SK-N-SH treated with all-trans-retinoic acid at 6 μM for 48 hours (cell line): Measurements from ENCODE around the gene BAX.
"Not testable (repeated sequence)": the region's sequence is repeated elsewhere in the genome, so short reads cannot be mapped to it uniquely, and the experiment has no call there.

Experiments used
- ATAC-seq: fragments of 200-7000 bp; cut with Tn5 transposase; 3 replicates; pipeline ENCODE4 v1.9.1; 2020; ENCODE audit warnings: mild to moderate bottlenecking, moderate library complexity
- ARNTL ChIP-seq: fragments of 450-650 bp; formaldehyde crosslinking; IDR thresholded peaks from 2 replicates; pipeline ENCODE4 v1.5.0; 2020; ENCODE audit warnings: low read depth, mild to moderate bottlenecking, moderate library complexity, borderline replicate concordance
- ESRRG ChIP-seq: fragments of 250-450 bp; sonication (Bioruptor Pico); IDR thresholded peaks from 2 replicates; pipeline ENCODE4 v1.6.1; 2021; ENCODE audit warnings: mild to moderate bottlenecking
- GLIS3 ChIP-seq: fragments of 250-450 bp; sonication (Bioruptor Pico); IDR thresholded peaks from 2 replicates; pipeline ENCODE4 v1.5.0; 2020; ENCODE audit warnings: mild to moderate bottlenecking, moderate library complexity
- ISL1 ChIP-seq: fragments of 250-450 bp; sonication (Bioruptor Pico); IDR thresholded peaks from 2 replicates; pipeline ENCODE4 v2.1.2; 2022; ENCODE audit warnings: mild to moderate bottlenecking, moderate library complexity
- OSR1 ChIP-seq: fragments of 250-450 bp; sonication (Bioruptor Pico); IDR thresholded peaks from 2 replicates; pipeline ENCODE4 v1.8.0; 2022; ENCODE audit warnings: moderate library complexity, mild to moderate bottlenecking, inconsistent platforms
- PATZ1 ChIP-seq: fragments of 250-450 bp; sonication (Bioruptor Pico); IDR thresholded peaks from 2 replicates; pipeline ENCODE4 v1.8.0; 2020; ENCODE audit warnings: mild to moderate bottlenecking, moderate library complexity, borderline replicate concordance
- PPARA ChIP-seq: fragments of 250-450 bp; sonication (Bioruptor Pico); IDR thresholded peaks from 2 replicates; pipeline ENCODE4 v1.5.0; 2020; ENCODE audit warnings: mild to moderate bottlenecking, borderline replicate concordance
- SNAI2 ChIP-seq: fragments of 250-450 bp; sonication (Bioruptor Pico); IDR thresholded peaks from 2 replicates; pipeline ENCODE4 v1.5.0; 2020; ENCODE audit warnings: mild to moderate bottlenecking, moderate library complexity
- TOX ChIP-seq: fragments of 250-450 bp; sonication (Bioruptor Pico); IDR thresholded peaks from 2 replicates; pipeline ENCODE4 v1.8.0; 2021; ENCODE audit warnings: mild to moderate bottlenecking, moderate library complexity, borderline replicate concordance
- ZC3H10 ChIP-seq: fragments of 250-450 bp; sonication (Bioruptor Pico); IDR thresholded peaks from 2 replicates; pipeline ENCODE4 v1.5.1; 2021; ENCODE audit warnings: mild to moderate bottlenecking, moderate library complexity
- ZFP3 ChIP-seq: fragments of 250-450 bp; sonication (Bioruptor Pico); IDR thresholded peaks from 2 replicates; pipeline ENCODE4 v1.5.0; 2020; ENCODE audit warnings: mild to moderate bottlenecking, moderate library complexity
- ZNF565 ChIP-seq: fragments of 450-650 bp; formaldehyde crosslinking; conservative IDR thresholded peaks from 2 replicates; pipeline ENCODE4 v1.5.0; 2020; ENCODE audit warnings: low read depth, mild to moderate bottlenecking, moderate library complexity
- ZNF70 ChIP-seq: fragments of 450-650 bp; formaldehyde crosslinking; IDR thresholded peaks from 2 replicates; pipeline ENCODE4 v1.5.0; 2020; ENCODE audit warnings: mild to moderate bottlenecking, moderate library complexity
- ZNF8 ChIP-seq: fragments of 450-650 bp; formaldehyde crosslinking; IDR thresholded peaks from 2 replicates; pipeline ENCODE4 v1.5.0; 2020; ENCODE audit warnings: mild to moderate bottlenecking, moderate library complexity
- TF ChIP-seq, protein P1 (sequence below): fragments of 250-450 bp; sonication (Bioruptor Pico); IDR thresholded peaks from 2 replicates; pipeline ENCODE4 v1.5.1; 2020; ENCODE audit warnings: low read depth, mild to moderate bottlenecking, moderate library complexity
- TF ChIP-seq, protein P2 (sequence below): fragments of 250-450 bp; sonication (Bioruptor Pico); IDR thresholded peaks from 2 replicates; pipeline ENCODE4 v1.5.0; 2020; ENCODE audit warnings: mild to moderate bottlenecking, moderate library complexity
- TF ChIP-seq, protein P3 (sequence below): fragments of 250-450 bp; sonication (Bioruptor Pico); IDR thresholded peaks from 2 replicates; pipeline ENCODE4 v1.5.1; 2021; ENCODE audit warnings: mild to moderate bottlenecking, moderate library complexity
- TF ChIP-seq, protein P4 (sequence below): fragments of 250-450 bp; sonication (Bioruptor Pico); IDR thresholded peaks from 2 replicates; pipeline ENCODE4 v1.8.0; 2021; ENCODE audit warnings: low read depth, mild to moderate bottlenecking, moderate library complexity, borderline replicate concordance

BAX gene

GRCh38 chr19:48915757-48916156 is 38.9 kb upstream of the BAX start:
- no peak for ATAC-seq
- no peak for TF ChIP-seq ESRRG (CRISPR knock-in tag)

DNA sequence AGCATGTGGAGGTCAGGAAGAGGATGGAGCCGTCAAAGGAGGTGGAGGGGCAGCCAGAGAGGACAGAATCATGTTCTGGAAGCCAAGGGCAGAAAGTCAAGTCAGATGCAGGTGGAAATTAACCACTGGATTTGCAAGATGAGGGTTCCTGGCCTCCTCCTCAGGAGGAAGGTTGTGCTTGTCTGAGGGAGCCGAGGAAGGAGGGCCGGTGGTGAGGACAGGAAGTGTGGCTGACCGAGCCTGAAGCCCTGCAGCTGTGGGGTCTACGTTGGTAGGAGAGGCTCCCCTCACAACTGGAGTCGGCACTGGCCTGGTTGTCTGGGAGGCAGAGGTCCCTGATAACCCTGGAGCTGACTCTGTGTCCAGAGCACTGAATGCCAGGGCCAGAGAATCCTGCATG is 36.6 kb upstream of the BAX start:
- TF ChIP-seq, protein P1, sequence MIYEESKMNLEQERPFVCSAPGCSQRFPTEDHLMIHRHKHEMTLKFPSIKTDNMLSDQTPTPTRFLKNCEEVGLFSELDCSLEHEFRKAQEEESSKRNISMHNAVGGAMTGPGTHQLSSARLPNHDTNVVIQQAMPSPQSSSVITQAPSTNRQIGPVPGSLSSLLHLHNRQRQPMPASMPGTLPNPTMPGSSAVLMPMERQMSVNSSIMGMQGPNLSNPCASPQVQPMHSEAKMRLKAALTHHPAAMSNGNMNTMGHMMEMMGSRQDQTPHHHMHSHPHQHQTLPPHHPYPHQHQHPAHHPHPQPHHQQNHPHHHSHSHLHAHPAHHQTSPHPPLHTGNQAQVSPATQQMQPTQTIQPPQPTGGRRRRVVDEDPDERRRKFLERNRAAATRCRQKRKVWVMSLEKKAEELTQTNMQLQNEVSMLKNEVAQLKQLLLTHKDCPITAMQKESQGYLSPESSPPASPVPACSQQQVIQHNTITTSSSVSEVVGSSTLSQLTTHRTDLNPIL (CRISPR knock-in tag), result no peak
- no peak for TF ChIP-seq ZNF8 (CRISPR knock-in tag)
- no peak for TF ChIP-seq ZNF70 (CRISPR knock-in tag)
- TF ChIP-seq ZFP3 (CRISPR knock-in tag), result no peak
- TF ChIP-seq PPARA (CRISPR knock-in tag), result no peak
- TF ChIP-seq ZC3H10 (CRISPR knock-in tag), result no peak
- TF ChIP-seq ESRRG (CRISPR knock-in tag), result no peak
- no peak for TF ChIP-seq ZNF565 (CRISPR knock-in tag)
- no peak for TF ChIP-seq TOX
- TF ChIP-seq, protein P2, sequence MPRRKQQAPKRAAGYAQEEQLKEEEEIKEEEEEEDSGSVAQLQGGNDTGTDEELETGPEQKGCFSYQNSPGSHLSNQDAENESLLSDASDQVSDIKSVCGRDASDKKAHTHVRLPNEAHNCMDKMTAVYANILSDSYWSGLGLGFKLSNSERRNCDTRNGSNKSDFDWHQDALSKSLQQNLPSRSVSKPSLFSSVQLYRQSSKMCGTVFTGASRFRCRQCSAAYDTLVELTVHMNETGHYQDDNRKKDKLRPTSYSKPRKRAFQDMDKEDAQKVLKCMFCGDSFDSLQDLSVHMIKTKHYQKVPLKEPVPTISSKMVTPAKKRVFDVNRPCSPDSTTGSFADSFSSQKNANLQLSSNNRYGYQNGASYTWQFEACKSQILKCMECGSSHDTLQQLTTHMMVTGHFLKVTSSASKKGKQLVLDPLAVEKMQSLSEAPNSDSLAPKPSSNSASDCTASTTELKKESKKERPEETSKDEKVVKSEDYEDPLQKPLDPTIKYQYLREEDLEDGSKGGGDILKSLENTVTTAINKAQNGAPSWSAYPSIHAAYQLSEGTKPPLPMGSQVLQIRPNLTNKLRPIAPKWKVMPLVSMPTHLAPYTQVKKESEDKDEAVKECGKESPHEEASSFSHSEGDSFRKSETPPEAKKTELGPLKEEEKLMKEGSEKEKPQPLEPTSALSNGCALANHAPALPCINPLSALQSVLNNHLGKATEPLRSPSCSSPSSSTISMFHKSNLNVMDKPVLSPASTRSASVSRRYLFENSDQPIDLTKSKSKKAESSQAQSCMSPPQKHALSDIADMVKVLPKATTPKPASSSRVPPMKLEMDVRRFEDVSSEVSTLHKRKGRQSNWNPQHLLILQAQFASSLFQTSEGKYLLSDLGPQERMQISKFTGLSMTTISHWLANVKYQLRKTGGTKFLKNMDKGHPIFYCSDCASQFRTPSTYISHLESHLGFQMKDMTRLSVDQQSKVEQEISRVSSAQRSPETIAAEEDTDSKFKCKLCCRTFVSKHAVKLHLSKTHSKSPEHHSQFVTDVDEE (CRISPR knock-in tag), result no peak
- TF ChIP-seq, protein P3, sequence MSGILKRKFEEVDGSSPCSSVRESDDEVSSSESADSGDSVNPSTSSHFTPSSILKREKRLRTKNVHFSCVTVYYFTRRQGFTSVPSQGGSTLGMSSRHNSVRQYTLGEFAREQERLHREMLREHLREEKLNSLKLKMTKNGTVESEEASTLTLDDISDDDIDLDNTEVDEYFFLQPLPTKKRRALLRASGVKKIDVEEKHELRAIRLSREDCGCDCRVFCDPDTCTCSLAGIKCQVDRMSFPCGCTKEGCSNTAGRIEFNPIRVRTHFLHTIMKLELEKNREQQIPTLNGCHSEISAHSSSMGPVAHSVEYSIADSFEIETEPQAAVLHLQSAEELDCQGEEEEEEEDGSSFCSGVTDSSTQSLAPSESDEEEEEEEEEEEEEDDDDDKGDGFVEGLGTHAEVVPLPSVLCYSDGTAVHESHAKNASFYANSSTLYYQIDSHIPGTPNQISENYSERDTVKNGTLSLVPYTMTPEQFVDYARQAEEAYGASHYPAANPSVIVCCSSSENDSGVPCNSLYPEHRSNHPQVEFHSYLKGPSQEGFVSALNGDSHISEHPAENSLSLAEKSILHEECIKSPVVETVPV (CRISPR knock-in tag), result no peak
- TF ChIP-seq PATZ1, result no peak
- TF ChIP-seq ARNTL (CRISPR knock-in tag), result no peak
- no peak for TF ChIP-seq GLIS3 (CRISPR knock-in tag)
- no peak for ATAC-seq

DNA sequence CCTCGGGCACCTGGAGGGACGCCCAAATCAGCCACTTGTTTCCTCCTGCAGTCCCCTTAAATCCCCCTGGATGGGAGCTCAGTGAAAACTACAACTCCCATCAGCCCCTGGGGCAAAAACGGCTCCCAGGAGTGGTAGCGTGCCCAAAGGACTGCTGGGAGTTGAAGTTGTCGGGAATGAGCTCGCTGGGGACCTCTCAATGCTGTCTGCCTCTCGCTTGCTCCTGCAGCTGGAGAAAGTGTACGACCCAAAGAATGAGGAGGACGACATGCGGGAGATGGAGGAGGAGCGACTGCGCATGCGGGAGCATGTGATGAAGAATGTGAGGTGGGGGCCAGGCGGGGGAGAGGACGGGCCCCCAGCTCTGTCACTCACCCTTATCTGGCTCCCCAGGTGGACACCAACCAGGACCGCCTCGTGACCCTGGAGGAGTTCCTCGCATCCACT is 35.9 kb upstream of the BAX start:
- TF ChIP-seq TOX (no peak), ZFP3 (CRISPR knock-in tag) (no peak), SNAI2 (no peak), ISL1 (no peak), OSR1 (CRISPR knock-in tag) (no peak), ZNF565 (CRISPR knock-in tag) (no peak), ARNTL (CRISPR knock-in tag) (no peak), ZNF70 (CRISPR knock-in tag) (no peak), GLIS3 (CRISPR knock-in tag) (no peak)
- peak; percentile 80 for ATAC-seq

DNA sequence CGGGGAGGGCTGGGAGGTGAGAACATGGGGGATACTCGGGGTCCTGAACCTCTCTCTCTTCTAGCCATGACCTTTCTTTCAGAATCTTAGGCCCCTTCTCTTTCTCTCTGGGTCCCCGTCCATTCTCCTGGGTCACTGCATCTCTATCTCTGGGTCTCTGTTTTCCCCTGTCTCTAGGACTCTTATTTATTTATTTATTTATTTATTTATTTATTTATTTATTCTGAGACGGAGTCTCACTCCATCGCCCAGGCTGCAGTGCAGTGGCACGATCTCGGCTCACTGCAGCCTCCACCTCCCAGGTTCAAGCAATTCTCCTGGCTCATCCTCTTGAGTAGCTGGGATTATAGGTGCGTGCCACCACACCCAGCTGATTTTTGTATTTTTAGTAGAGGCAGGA is 35.4 kb upstream of the BAX start:
- not testable (repeated sequence) for ATAC-seq

- ATAC-seq, result no peak
- no peak for TF ChIP-seq PATZ1
- TF ChIP-seq OSR1 (CRISPR knock-in tag), result no peak
- TF ChIP-seq, protein P2 (CRISPR knock-in tag), result no peak
- TF ChIP-seq, protein P3 (CRISPR knock-in tag), result no peak
- no peak for TF ChIP-seq ARNTL (CRISPR knock-in tag)
- TF ChIP-seq, protein P4, sequence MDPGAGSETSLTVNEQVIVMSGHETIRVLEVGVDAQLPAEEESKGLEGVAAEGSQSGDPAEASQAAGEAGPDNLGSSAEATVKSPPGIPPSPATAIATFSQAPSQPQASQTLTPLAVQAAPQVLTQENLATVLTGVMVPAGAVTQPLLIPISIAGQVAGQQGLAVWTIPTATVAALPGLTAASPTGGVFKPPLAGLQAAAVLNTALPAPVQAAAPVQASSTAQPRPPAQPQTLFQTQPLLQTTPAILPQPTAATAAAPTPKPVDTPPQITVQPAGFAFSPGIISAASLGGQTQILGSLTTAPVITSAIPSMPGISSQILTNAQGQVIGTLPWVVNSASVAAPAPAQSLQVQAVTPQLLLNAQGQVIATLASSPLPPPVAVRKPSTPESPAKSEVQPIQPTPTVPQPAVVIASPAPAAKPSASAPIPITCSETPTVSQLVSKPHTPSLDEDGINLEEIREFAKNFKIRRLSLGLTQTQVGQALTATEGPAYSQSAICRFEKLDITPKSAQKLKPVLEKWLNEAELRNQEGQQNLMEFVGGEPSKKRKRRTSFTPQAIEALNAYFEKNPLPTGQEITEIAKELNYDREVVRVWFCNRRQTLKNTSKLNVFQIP (CRISPR knock-in tag), result no peak
These were observed 33.7 kb upstream of the BAX start for GRCh38 chr19:48920949-48921348.
